Inflammatory macrophage treated with lipopolysaccharide for 4 hours (primary cell): Measurements from ENCODE around the gene KRT6A.
"Not testable (repeated sequence)": the region's sequence is repeated elsewhere in the genome, so short reads cannot be mapped to it uniquely, and the experiment has no call there.

ENCODE experiments used
- DNase-seq: peaks from one replicate; pipeline ENCODE4 v3.0.0-alpha.2; 2020

KRT6A gene

GRCh38 chr12:52500574-52500973, 7.5 kb upstream of the KRT6A start:
- DNase-seq, result not testable (repeated sequence)

GRCh38 chr12:52499806-52500560, 6.9 kb upstream of the KRT6A start:
- DNase-seq, result no peak

- no peak for DNase-seq
These were observed 5.9 kb upstream of the KRT6A start for GRCh38 chr12:52498946-52499345.

GRCh38 chr12:52497975-52498374, 4.9 kb upstream of the KRT6A start:
- no peak for DNase-seq

GRCh38 chr12:52496590-52497071, 3.6 kb upstream of the KRT6A start:
- no peak for DNase-seq

GRCh38 chr12:52496054-52496453, 3.0 kb upstream of the KRT6A start:
- no peak for DNase-seq

- peak; percentile 18 for DNase-seq
These were observed 2.3 kb upstream of the KRT6A start for GRCh38 chr12:52495389-52495788.

GRCh38 chr12:52494518-52494917, 1.5 kb upstream of the KRT6A start:
- peak; percentile 18 for DNase-seq

GRCh38 chr12:52494100-52494499, 1.0 kb upstream of the KRT6A start:
- DNase-seq, result peak; percentile 17

- not testable (repeated sequence) for DNase-seq
These were observed 652 bp downstream of the KRT6A start for GRCh38 chr12:52492405-52492804.

GRCh38 chr12:52491495-52491894, 1.6 kb downstream of the KRT6A start:
- DNase-seq, result not testable (repeated sequence)

- no peak for DNase-seq
These were observed 4.3 kb downstream of the KRT6A start for GRCh38 chr12:52488736-52489135.

GRCh38 chr12:52487744-52488443, 5.2 kb downstream of the KRT6A start:
- not testable (repeated sequence) for DNase-seq

- DNase-seq, result no peak
These were observed 5.8 kb downstream of the KRT6A start for GRCh38 chr12:52487211-52487610.

GRCh38 chr12:52486166-52487105, 6.6 kb downstream of the KRT6A start:
- DNase-seq, result no peak

GRCh38 chr12:52480073-52480472, 13.0 kb downstream of the KRT6A start:
- no peak for DNase-seq

GRCh38 chr12:52477651-52478050, 15.4 kb downstream of the KRT6A start:
- no peak for DNase-seq

- DNase-seq, result no peak
These were observed 18.8 kb downstream of the KRT6A start for GRCh38 chr12:52474212-52474611.

GRCh38 chr12:52473768-52474167, 19.3 kb downstream of the KRT6A start, which contains the start of gene KRT6C:
TSS of gene KRT6C (minus strand) at chr12:52473805. CDS start at chr12:52473737, 68 bp downstream.
- no peak for DNase-seq

GRCh38 chr12:52469853-52470252, 23.2 kb downstream of the KRT6A start:
- no peak for DNase-seq

GRCh38 chr12:52464897-52465296, 28.2 kb downstream of the KRT6A start:
- DNase-seq, result no peak

GRCh38 chr12:52461693-52462092, 31.4 kb downstream of the KRT6A start:
- DNase-seq, result no peak

- DNase-seq, result no peak
These were observed 34.2 kb downstream of the KRT6A start for GRCh38 chr12:52458861-52459260.
